Ureter (tissue), 1 donor: ENCODE data around the gene PHLPP2. TPM values are rescaled to one million over a fixed set of nuclear protein-coding genes. Genes with fewer than 3 reads are reported as not detected.

Source experiments
- DNase-seq: peaks from one replicate; pipeline ENCODE4 v3.0.0-alpha.2; 2020; ENCODE audit warnings: low spot score
- total RNA-seq: library from RNA; stranded (reverse); gene quantifications from one replicate; pipeline ENCODE4 v1.2.4, GENCODE V29; 2023
- donor health status: DM: yes; HTN: yes; CAD: no.

Gene PHLPP2
- total RNA-seq, 1 donor from 2014 or later: 8.2 TPM

DNA sequence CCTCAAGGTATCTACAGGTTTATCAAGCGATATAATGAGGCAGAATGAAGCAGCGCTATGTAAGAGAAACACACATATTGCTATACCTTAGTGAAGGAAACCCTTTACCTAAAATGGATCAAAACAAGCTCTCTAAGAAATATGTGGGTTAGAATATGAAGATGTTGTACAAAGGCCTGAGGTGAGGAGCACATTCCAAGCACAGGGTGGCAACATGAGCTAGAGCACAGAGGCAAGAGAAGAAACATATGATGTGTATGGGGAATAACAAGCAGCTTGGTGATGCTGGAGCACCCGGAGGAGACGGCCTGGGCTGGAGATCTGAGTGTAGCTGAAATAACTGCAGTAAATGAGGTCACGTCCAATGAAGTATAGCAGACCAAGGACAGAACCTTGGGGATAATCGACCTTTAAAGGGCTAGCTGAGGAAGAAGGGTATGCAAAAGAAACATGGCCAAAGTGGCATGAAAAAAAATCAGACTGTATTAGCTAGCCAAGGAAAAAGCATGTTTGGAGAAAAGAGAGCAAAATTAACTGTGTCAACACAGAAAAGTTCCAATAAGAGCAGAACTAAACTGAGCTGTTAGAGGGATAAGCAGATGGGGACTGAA is 54.5 kb downstream of the PHLPP2 start:
- no peak for DNase-seq

GRCh38 chr16:71666928-71667707 is 57.4 kb downstream of the PHLPP2 start:
- no peak for DNase-seq

- DNase-seq: no peak
These were observed 58.2 kb downstream of the PHLPP2 start for GRCh38 chr16:71666264-71666663.

DNA sequence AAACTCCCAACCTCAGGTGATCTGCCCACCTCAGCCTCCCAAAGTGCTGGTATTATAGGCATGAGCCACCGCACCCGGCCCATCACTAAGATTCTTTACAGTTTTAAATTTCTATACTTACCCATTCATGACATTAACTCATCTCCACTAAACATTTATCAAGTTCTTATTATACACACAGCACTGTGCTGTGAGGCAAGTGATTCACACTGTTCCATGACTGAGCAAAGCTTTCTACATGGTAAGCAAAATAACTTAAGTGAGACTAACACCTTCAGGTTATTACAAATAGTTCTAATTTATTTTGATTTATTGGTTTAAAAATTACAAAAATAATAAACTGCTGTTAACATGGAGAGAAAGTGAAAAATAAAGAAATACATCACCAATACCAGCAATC is 65.0 kb downstream of the PHLPP2 start:
- no peak for DNase-seq

- no peak for DNase-seq
These were observed 65.7 kb downstream of the PHLPP2 start for GRCh38 chr16:71658771-71659170.

GRCh38 chr16:71649704-71650103 is 74.8 kb downstream of the PHLPP2 start:
- no peak for DNase-seq

- DNase-seq: no peak
These were observed 75.6 kb downstream of the PHLPP2 start for GRCh38 chr16:71648921-71649320.

- DNase-seq: no peak
These were observed 76.3 kb downstream of the PHLPP2 start for GRCh38 chr16:71648162-71648561.

GRCh38 chr16:71647391-71647790 is 77.1 kb downstream of the PHLPP2 start:
- no peak for DNase-seq

DNA sequence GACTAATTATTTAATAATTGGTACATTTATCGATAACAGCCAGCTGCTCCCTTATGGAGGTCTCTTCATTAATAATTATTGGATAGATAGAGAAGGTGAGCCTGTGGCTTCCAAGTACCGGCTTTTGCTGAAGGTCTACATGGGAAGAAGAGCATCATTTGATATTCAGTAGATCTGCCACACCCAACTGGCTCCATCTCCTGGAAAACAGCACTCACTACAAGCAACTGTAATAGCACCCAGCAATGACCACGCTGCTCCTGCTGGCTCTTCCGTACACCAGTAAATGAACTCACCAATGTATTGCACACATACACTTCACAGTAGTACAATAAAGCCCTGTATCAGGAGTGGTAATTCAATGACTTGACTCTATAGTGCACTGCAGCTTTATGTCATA is 79.1 kb downstream of the PHLPP2 start:
- DNase-seq: no peak

GRCh38 chr16:71637398-71637797 is 87.1 kb downstream of the PHLPP2 start:
- no peak for DNase-seq

DNA sequence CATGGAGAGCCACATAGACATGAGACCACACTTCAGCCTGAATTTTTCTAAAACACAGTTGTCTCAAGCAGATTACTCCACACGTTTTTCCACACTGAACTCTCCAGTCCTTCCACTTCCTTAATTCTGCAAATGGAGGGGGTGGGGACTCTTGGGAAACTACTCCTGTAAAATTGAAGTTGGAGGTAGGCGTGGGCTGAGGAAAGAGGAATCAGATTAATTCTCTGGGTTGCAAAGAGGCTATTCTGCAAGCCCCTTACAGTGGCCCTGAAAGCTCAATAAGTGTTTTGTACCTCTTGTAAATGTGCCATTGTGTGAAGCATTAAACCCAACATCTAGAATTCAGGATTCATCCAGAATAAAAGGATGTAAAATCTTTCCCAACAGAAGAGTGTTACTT is 88.9 kb downstream of the PHLPP2 start:
- DNase-seq: no peak

GRCh38 chr16:71631776-71632175 is 92.7 kb downstream of the PHLPP2 start:
- no peak for DNase-seq

- DNase-seq: no peak
These were observed 93.7 kb downstream of the PHLPP2 start for GRCh38 chr16:71630808-71631207.

DNA sequence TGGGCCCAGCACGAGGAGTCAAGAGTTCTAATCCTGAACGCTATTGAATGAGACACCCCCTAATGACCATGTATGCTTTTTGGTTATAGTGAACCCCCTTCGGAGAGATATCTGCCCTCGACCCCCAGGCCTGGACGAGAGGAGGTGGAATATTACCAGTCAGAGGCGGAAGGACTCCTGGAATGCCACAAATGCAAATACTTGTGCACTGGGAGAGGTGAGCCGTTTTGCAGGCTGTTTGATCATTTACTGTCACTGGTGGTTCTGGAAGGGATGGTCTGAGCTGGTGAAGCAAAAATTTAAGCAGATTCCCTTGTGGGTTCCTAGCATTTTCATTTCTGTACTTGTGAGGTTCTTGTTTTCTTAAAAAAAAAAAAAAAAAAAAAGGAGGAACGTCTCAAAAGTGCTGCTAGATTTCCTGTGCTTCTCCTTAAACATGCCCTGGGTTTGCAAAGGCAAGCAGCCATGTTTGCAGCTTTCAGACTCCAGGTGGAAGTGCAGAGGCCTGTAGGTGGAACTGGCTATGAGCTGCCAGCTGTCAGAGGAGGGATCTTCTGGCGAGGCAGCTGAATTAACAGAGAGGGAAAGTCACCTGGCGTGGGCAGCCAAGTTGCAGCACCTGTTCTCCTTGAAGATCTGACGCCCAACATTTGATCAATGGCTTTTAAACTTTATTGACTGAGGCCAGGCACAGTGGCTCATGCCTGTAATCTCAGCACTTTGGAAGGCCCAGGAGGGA is 95.1 kb downstream of the PHLPP2 start:
- DNase-seq: no peak

DNA sequence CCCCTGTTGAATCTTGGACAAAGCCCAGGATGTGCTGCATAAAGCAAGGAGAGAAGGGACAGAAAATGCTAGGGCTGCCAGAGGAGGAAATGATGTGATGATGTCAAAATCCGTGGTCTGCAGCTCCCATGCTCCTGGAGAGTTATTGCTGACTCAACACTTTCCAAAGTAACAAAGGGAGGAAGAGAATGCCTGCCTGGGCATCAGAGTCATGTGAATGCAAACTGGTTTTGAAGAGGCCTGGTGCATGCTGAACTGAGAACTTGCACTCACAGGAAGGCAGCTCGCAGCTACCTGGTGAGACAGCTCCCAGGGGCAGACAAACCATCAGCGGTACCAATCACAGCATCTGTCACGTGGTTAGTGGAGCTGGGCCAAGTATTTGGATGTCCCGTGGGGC is 95.7 kb downstream of the PHLPP2 start:
- DNase-seq: no peak

GRCh38 chr16:71627731-71628181 is 96.7 kb downstream of the PHLPP2 start:
- no peak for DNase-seq

GRCh38 chr16:71626858-71627213 is 97.7 kb downstream of the PHLPP2 start:
- DNase-seq: no peak

DNA sequence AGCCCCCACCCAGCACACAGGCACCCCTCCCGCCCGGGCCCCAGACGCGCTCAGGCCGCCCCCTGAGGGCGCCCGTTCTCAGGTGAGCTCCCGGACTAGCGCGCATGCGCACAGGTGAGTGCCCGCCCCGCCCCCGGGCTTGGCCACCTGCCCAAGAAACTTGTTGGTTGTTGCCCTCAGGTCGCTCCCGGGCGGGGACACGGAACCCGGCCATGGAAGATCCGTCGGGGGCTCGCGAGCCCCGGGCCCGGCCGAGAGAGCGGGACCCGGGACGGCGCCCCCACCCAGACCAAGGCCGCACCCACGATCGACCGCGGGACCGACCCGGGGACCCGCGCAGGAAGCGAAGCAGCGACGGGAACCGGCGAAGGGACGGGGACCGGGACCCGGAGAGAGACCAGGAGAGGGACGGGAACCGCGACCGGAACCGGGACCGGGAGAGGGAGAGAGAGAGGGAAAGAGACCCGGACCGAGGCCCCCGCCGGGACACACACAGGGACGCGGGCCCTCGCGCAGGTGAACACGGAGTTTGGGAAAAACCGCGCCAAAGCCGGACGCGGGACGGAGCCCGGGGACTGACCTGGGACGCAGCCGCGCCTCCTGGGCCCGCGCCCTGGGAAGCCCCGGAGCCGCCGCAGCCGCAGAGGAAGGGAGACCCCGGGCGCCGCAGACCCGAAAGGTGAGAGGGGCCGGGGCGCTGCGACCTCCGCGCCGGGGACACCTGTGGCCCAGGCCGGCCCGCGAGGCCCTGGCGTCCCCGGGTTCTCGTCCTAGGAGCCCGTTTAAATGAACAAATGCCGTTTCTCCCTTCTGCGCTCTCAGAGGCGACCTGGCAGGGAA is 98.3 kb downstream of the PHLPP2 start, which contains the start of gene MARVELD3:
Gene MARVELD3, plus strand, starts transcription at position 167 of the 840 bp plus-strand sequence. Its CDS starts 46 bp downstream, at position 213.
- DNase-seq: peak; percentile 87

- DNase-seq: no peak
These were observed 99.2 kb downstream of the PHLPP2 start for GRCh38 chr16:71625113-71625850.

DNA sequence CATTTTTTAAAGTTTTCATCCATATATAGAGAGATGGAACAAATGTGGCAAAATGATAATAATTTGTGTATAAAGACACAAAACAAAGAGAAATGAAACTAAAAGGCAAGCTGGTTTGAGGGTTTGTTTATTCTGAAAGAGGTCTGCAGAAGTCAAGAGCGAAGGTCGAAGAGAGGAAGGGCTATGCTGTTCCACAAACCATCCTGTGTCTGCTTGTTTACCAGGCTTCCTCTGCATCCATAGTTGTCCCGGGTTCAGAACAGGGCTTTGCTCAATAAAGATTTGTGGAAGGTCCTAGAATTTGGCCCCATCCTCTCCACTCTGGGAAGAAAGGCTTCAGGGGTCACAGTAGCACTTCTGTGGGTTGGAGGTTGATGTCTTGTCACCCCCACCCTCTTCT is 100.9 kb downstream of the PHLPP2 start:
- no peak for DNase-seq
